K562 (cell line): ENCODE results near the gene PNPLA8. TPM values are rescaled to one million over a fixed set of nuclear protein-coding genes. Genes with fewer than 3 reads are reported as not detected.

Experiments
- CAMTA2 ChIP-seq: fragments of 250-450 bp; sonication (Bioruptor Pico); conservative IDR thresholded peaks from 2 replicates; pipeline ENCODE4 v1.5.1; 2022
- TCF7L2 ChIP-seq: fragments of 150-350 bp; IDR thresholded peaks from 2 replicates; pipeline ENCODE4 v1.6.1; 2016; ENCODE audit warnings: low read depth, mild to moderate bottlenecking, low read length, moderate library complexity
- polyA plus RNA-seq, 8 experiments: library from polyadenylated mRNA; depleted of rRNA in 4 of 8; stranded (reverse) in 5 of 8; unstranded in 3 of 8; fragments of >200 nt; fragmentation: Nextera tagmentation in 2 of 8; fragmentation: Illumina TruSeq in 1 of 8; extraction: Ambion mirVana in 2 of 8; extraction: Trizol in 1 of 8; gene quantifications; 2 replicates each; pipeline versions ENCODE4 v1.2.1 to v1.2.3, GENCODE V29; 2011 to 2014; ENCODE audit warnings: inconsistent platforms in 1 of 8, missing spikeins in 1 of 8
- total RNA-seq, 7 experiments: library from RNA; depleted of rRNA in 6 of 7; stranded (reverse); fragments of >200 nt in 6 of 7; fragmentation: Illumina TruSeq in 2 of 7; extraction: Trizol in 2 of 7; gene quantifications; 2 replicates each; pipeline versions ENCODE4 v1.2.1 to v1.2.3, GENCODE V29; 2011 to 2021; ENCODE audit warnings: low replicate concordance in 1 of 7
- TF ChIP-seq, protein P1 (sequence below), 2 experiments: fragments of 450-650 bp in 1 of 2; sonication (generic) in 1 of 2; formaldehyde crosslinking in 1 of 2; IDR thresholded peaks; 2 replicates each; pipeline versions ENCODE4 v1.7.1 to v1.9.0; 2016 to 2022; ENCODE audit warnings: inconsistent platforms in 1 of 2, mild to moderate bottlenecking in 1 of 2, missing genetic modification reagents in 1 of 2

The PNPLA8 gene
- total and polyA plus RNA-seq, 9 of the 15 experiments (the other 6 are each of a cell fraction or from before 2014, with no cell fraction given): 12.8 to 27.6 (median 16.3) TPM

DNA sequence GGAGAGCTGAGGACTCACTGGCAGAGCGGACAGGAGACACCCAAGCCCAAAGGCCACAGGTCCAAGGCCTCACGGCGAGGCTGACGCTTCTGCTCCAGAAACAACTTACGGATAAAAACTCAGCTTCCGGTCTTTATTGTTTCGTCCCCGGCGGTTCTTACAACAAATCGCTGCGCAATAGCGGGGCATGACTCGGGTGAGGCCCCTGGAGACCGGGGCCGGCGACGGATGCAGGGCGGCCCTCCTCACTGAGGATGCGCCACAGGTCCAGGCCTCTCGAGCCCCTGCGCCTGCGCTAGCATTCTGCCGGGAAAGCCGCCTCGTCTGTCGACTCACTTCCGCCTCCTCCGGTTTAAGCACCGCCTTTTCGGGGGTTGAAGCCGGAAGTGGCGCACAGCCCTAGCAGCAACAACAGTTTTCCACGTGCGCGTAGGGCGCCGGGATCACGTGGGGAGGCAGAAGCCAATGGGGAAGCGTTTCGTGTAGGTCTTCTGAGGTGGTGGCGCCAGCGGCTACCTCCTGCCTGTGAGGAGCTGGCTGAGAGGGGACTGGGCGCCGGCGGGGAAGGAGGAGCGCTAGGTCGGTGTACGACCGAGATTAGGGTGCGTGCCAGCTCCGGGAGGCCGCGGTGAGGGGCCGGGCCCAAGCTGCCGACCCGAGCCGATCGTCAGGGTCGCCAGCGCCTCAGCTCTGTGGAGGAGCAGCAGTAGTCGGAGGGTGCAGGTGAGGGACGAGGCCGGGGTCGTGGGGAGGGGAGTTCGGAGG is 43.6 kb upstream of the PNPLA8 start, which contains the start of the genes DNAJB9 and THAP5 (continued):
- TF ChIP-seq, protein P1, sequence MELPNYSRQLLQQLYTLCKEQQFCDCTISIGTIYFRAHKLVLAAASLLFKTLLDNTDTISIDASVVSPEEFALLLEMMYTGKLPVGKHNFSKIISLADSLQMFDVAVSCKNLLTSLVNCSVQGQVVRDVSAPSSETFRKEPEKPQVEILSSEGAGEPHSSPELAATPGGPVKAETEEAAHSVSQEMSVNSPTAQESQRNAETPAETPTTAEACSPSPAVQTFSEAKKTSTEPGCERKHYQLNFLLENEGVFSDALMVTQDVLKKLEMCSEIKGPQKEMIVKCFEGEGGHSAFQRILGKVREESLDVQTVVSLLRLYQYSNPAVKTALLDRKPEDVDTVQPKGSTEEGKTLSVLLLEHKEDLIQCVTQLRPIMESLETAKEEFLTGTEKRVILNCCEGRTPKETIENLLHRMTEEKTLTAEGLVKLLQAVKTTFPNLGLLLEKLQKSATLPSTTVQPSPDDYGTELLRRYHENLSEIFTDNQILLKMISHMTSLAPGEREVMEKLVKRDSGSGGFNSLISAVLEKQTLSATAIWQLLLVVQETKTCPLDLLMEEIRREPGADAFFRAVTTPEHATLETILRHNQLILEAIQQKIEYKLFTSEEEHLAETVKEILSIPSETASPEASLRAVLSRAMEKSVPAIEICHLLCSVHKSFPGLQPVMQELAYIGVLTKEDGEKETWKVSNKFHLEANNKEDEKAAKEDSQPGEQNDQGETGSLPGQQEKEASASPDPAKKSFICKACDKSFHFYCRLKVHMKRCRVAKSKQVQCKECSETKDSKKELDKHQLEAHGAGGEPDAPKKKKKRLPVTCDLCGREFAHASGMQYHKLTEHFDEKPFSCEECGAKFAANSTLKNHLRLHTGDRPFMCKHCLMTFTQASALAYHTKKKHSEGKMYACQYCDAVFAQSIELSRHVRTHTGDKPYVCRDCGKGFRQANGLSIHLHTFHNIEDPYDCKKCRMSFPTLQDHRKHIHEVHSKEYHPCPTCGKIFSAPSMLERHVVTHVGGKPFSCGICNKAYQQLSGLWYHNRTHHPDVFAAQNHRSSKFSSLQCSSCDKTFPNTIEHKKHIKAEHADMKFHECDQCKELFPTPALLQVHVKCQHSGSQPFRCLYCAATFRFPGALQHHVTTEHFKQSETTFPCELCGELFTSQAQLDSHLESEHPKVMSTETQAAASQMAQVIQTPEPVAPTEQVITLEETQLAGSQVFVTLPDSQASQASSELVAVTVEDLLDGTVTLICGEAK (IDR thresholded peaks at IDR 0.05): peak; percentile 97
- TF ChIP-seq, protein P1 (CRISPR knock-in tag; IDR thresholded peaks at IDR 0.05): no peak
- TF ChIP-seq TCF7L2 (peak; percentile 55; the same call in 1 of the 2 replicates), CAMTA2 (CRISPR knock-in tag) (peak; percentile 60; the same call in 1 of the 2 replicates)
